ENCODE measurements around the gene SMAD3.
"Not testable (repeated sequence)": the region's sequence is repeated elsewhere in the genome, so short reads cannot be mapped to it uniquely, and the experiment has no call there.

DNA sequence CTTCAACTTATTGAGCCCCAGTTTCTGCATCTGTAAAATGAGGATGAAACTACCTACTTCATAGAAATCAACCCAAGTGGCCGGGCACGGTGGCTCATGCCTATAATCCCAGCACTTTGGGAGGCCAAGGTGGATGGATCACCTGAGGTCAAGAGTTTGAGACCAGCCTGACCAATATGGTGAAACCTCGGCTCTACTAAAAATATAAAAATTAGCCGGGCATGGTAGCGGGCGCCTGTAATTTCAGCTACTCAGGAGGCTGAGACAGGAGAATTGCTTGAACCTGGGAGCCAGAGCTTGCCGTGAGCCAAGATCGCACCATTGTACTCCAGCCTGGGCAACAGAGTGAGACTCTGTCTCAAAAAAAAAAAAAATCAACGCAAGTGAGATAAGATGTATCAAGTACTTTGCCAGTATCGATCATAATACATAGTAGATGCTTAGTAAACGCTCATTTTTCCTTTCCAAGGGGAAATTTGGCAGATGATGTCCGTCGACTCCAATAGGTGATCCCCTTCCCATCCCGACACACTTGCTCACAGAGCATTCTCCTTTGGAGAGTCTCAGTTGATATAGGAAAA, 10.2 kb downstream of the SMAD3 start:
- not testable (repeated sequence) for TF ChIP-seq CTCF (IDR thresholded peaks at IDR 0.05 in 2 of 3, conservative IDR thresholded peaks at IDR 0.05 in 1 of 3; ENCODE audit: control insufficient read depth in 2 of 3, extremely low read depth in 1 of 3, insufficient read depth in 1 of 3, low read depth in 3 of 3, low read length in 3 of 3); EZH2 (IDR thresholded peaks at IDR 0.05; ENCODE audit: borderline replicate concordance, control insufficient read depth, low read depth, low read length); ZBTB4 (CRISPR knock-in tag; IDR thresholded peaks at IDR 0.05); NR2C1 (IDR thresholded peaks at IDR 0.05)
- TF ChIP-seq, protein P1, sequence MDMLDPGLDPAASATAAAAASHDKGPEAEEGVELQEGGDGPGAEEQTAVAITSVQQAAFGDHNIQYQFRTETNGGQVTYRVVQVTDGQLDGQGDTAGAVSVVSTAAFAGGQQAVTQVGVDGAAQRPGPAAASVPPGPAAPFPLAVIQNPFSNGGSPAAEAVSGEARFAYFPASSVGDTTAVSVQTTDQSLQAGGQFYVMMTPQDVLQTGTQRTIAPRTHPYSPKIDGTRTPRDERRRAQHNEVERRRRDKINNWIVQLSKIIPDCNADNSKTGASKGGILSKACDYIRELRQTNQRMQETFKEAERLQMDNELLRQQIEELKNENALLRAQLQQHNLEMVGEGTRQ (IDR thresholded peaks at IDR 0.05; ENCODE audit: borderline replicate concordance, low read depth, low read length): not testable (repeated sequence)
- TF ChIP-seq, protein P2, sequence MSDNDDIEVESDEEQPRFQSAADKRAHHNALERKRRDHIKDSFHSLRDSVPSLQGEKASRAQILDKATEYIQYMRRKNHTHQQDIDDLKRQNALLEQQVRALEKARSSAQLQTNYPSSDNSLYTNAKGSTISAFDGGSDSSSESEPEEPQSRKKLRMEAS (IDR thresholded peaks at IDR 0.05; ENCODE audit: low read depth, low read length): not testable (repeated sequence)
- TF ChIP-seq, protein P3, sequence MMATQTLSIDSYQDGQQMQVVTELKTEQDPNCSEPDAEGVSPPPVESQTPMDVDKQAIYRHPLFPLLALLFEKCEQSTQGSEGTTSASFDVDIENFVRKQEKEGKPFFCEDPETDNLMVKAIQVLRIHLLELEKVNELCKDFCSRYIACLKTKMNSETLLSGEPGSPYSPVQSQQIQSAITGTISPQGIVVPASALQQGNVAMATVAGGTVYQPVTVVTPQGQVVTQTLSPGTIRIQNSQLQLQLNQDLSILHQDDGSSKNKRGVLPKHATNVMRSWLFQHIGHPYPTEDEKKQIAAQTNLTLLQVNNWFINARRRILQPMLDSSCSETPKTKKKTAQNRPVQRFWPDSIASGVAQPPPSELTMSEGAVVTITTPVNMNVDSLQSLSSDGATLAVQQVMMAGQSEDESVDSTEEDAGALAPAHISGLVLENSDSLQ (IDR thresholded peaks at IDR 0.05): not testable (repeated sequence)
